Activated CD8-positive, alpha-beta memory T cell treated with anti-CD3 and anti-CD28 coated beads for 36 hours (primary cell): Measurements from ENCODE around the gene CAPN2. TPM values are rescaled to one million over a fixed set of nuclear protein-coding genes. Genes with fewer than 3 reads are reported as not detected.

Experiments used
- CTCF ChIA-PET: fragments of 350-600 bp; sonication (Branson Sonifier 250); formaldehyde crosslinking; loops from one replicate; lab custom pipeline; 2021; ENCODE audit warnings: antibody characterized with exemption; lab: Charles Lee
- POLR2A ChIA-PET: fragments of 350-600 bp; sonication (Branson Sonifier 250); formaldehyde crosslinking; loops from one replicate; lab custom pipeline; 2021; ENCODE audit warnings: antibody characterized with exemption; lab: Charles Lee
- total RNA-seq, 2 experiments: library from RNA; stranded (reverse); gene quantifications; one replicate each; pipeline ENCODE4 v1.2.3, GENCODE V29; 2021

CAPN2 gene
- total RNA-seq, 2 experiments from 2014 or later, result 59.6 to 60.2 TPM

DNA sequence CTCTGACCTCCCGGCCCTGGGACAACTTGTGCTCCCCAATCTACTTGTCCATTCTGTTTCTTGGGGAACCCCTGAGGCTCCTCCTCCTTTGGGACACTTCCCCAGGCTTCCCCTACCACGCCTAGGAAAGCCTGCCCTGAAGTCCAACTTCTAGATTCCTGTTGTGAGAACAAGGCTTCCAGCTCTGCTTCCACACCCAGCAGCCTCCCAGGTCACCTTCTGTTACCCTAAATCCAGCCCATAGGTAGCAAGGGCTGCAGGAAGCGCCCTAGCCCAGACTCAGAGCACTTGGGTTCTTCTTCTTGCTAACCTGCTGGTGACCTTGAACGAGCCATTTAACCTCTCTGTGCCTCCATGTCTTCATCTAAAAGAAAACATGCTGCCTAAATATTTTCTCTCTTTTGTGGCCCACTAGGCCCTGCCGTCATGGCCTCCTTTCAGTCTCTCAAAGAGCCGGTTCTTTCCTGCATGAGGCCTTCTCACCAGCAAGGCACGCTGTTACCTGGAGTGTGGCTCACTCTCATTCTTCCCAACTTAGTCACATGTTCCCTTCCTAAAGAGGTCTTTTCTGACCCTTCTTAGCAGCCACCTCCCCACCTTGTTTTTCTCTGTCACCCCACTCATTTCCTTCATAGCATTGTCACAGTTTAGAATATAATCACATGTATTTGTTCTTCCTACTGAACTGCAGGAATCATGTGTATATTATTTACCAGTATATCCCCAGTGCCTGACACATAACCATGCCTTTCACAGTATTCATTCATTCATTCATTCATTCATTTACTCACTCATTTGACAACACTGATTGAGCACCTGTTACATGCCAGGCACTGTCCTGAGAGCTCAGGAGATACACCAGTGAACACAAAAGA lies 1.4 kb downstream of the CAPN2 start:
- POLR2A ChIA-PET, result no interaction called here

DNA sequence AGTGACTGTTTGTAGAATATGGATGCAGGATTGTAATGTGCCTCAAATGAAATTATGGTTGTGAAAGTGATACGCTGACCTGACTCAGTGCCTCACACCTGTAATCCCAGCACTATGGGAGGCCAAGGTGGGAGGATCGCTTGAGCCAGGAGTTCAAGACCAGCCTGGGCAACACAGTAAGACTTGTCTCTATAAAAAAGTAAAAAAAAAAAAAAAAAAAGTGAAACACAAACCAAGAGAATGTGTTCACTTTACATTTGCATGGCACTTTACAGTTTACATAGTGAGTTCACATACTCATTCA lies 2.0 kb downstream of the CAPN2 start:
- POLR2A ChIA-PET, result no interaction called here
- CTCF ChIA-PET, result interaction anchor here (5.2 kb wide), 1 partner anchor 35 kb away, joined by 44 read pairs; no protein-coding TSS in a partner anchor

More for the DNA sequence above, 1.4 kb downstream of the CAPN2 start:
- CTCF ChIA-PET, result interaction anchor here (5.2 kb wide), 1 partner anchor 35 kb away, joined by 44 read pairs; no protein-coding TSS in a partner anchor

DNA sequence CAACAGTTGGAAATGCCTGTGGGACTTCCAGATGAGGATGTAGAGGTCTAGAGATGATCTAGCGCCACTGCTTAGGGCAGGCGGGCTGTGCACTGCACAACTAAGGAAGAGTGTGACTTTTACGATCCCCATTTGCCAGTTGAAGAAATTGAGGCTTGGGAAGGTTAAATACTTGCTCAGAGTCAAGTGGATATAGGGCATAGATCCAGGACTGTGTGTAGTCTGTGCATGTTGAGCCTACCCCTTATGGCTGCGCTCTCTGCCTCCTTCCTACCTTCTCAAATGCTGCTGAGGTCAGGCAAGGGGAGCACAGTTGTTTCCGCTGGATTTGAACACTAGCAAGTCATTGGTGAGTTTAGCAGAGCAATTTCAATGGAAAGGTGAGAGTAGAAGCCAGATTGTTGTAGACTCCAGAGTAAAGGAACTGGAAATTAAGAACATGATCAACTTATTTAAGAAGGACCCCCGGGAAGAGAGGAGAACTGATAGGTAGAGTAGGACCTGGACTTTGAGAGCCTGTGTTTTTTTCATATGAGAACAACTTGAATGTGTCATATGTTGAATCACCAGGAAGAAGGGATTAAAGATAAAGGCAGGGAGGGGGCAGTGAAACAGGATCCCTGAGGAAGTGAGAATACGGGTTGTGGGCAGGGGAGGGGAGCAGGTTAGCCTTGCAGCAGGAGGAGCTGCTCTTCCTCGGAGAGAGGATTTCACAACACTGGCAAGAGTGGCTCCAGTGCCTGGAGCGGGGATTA lies 2.7 kb downstream of the CAPN2 start:
- CTCF ChIA-PET, result interaction anchor here (1.8 to 5.2 kb wide), 2 partner anchors 19 to 34 kb away, joined by 4 to 44 read pairs; no protein-coding TSS in a partner anchor
- POLR2A ChIA-PET, result no interaction called here

DNA sequence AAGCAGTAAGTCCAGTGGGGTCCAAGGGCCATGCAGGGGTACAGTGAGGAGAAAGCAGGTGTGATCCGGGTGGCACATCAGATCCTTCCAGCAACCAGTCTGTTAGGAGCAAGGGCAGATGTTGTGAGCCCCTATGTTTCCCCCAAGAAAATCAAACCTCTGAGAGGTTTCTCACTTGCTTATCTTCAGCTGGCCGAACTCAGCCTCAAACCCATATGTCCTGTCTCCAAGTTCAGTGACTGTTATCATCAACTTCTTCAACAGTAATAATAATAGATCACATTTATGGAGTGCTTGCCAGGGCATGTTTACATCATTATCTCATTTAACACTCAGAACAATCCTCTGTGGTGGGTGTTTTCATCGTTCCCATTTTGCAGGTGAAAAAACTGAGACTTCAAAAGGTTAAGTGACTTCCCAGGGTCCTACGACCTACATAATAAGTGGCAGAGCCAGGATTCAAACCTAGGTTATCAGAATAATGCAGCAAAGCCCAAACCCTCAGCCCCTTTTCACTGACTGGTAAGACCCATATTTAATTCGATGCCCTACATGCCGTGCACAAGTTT lies 3.3 kb downstream of the CAPN2 start:
- ChIA-PET POLR2A (no interaction called here), CTCF (interaction anchor here (1.8 to 3.0 kb wide), 2 partner anchors 16 to 19 kb away, joined by 4 to 11 read pairs; no protein-coding TSS in a partner anchor)

DNA sequence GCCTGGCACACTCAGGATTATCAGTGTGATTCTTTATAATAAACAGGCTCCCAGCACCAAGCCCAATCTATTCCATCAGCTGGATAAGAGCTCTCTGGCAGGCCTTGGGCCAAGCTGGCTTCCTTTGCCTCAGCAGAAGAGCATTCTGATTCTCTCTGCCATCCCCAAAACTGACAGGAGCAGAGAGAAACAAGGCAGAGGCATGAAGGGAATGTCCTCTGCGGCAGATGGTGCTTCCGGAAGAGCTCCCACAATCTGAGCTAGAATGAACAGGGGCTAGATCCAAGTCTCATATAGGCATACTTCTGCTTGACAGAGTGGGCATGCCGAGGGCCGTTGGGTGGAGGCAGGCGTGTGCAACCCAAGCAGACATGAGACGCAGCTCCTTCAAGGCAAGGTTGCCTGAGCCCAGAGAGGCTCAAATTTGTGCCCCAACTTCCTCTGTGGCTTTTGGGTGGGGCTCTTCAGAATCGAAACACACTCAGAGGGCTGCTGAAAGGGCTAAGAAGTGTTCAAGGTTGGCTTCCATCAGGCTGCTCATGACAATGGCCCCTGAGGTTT lies 4.0 kb downstream of the CAPN2 start:
- ChIA-PET CTCF (interaction anchor here (1.3 to 3.0 kb wide), 3 partner anchors 17 to 33 kb away, joined by 4 to 11 read pairs (median 8); no protein-coding TSS in a partner anchor), POLR2A (interaction anchor here (0.9 kb wide), 1 partner anchor 15 kb away, joined by 3 read pairs; no protein-coding TSS in a partner anchor)

DNA sequence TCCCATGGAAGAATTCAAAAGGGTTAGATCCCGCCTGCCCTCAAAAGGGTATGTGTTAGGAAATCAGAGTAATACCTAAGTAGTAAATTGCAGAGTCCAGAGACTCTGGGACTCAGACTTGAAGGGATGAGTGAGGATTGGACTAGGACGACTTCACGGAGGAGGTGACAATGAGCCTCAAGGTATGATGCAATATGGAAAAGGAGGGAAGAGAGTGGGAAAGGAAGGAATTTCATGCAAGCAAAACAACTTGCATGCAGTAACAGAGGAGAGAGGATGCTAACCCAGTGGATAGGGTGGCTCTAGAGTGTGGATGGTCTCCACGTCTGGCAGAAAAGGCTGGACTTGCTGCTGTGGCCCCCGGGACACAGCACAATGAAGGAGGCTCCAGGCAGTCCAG lies 4.8 kb downstream of the CAPN2 start:
- ChIA-PET CTCF (interaction anchor here (1.3 to 3.0 kb wide), 2 partner anchors 18 to 32 kb away, joined by 8 to 11 read pairs; no protein-coding TSS in a partner anchor), POLR2A (interaction anchor here (0.9 kb wide), 1 partner anchor 16 kb away, joined by 3 read pairs; no protein-coding TSS in a partner anchor)

DNA sequence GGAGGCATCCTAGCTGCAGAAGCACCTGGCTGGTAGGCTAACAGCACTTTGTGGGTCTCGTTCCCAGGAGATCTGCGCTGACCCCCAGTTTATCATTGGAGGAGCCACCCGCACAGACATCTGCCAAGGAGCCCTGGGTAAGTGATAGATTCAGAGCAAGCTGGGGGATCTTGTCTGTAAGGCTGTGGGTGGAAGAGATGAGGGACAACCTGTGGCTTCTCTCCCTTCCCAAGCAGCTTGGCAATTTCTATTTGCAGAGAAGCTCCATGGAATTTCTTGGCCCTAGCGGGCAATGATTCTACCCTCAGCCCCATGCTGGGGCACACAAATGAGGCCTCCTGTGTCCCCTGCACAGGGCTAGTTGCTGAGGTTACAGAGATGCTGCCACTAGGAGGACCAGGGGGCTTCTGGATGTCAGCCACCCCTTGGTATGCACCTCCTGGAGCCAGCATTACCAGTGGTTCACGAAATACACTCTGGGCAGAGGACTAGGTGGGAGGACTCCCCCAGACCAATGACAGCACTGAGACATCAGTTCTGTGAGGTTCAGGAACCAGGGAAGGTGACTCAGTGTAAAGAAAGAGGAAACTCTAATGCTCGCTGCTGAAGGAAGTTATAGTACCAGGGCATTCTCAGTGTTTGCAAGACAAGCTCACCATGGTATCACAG lies 5.5 kb downstream of the CAPN2 start:
- POLR2A ChIA-PET, result interaction anchor here (1.0 kb wide), 1 partner anchor 17 kb away, joined by 4 read pairs; no protein-coding TSS in a partner anchor
- CTCF ChIA-PET, result interaction anchor here (0.9 to 3.0 kb wide), 3 partner anchors 9 to 31 kb away, joined by 3 to 11 read pairs (median 9); no protein-coding TSS in a partner anchor

DNA sequence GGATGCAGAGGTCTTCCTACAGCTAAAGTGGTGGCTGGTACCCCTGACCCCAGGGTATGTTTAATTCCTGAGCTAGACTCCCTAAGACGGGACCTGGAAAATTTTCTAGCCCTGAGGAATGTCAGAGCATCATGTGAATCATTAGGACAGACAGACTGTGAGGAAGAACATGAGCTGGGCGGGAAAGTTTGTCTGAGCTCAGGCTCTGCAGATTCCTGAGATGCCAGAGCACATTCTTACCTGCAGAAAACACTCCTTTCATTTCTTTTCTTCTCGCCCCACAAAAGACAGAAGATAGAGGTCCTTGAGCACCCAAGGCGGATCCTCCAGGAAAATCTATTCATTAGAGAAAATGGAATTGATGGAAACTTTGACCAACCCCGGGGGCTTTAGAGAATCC lies 6.5 kb downstream of the CAPN2 start:
- CTCF ChIA-PET, result interaction anchor here (0.9 to 1.2 kb wide), 2 partner anchors 8 to 30 kb away, joined by 3 to 9 read pairs; no protein-coding TSS in a partner anchor
- POLR2A ChIA-PET, result no interaction called here

DNA sequence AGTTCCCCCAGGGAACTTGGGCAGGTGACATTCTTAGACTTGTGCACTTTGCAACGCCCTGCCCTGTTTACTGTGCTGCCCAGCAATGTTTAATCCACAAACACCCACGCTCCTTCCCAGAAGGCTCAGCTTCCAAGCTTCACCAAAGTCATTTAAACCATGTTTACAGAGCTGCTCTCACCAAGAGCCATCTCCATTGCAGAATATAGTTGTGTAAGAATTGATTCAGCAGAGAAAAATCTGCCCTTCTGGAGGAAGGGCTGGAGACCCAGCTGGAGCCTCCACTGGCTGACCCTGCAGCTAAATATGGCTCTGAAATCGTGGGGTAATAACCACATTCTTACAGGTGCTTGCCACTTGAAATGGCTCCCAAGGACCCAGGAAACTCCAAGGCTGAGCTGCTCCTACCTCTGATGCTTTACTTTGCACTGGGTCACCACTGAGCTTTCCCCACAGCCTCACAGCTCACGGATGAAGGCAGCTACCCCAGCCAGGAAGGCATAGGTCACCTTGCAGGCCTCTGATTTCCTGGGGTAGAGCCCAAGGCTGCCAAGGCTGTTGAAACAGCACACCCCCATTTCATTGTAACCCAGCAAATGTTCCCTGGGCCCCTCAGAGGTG lies 8.7 kb downstream of the CAPN2 start:
- ChIA-PET CTCF (interaction anchor here (0.9 to 1.8 kb wide), 2 partner anchors 9 to 28 kb away, joined by 4 to 6 read pairs; partner anchors contain the start of gene CAPN2), POLR2A (no interaction called here)

DNA sequence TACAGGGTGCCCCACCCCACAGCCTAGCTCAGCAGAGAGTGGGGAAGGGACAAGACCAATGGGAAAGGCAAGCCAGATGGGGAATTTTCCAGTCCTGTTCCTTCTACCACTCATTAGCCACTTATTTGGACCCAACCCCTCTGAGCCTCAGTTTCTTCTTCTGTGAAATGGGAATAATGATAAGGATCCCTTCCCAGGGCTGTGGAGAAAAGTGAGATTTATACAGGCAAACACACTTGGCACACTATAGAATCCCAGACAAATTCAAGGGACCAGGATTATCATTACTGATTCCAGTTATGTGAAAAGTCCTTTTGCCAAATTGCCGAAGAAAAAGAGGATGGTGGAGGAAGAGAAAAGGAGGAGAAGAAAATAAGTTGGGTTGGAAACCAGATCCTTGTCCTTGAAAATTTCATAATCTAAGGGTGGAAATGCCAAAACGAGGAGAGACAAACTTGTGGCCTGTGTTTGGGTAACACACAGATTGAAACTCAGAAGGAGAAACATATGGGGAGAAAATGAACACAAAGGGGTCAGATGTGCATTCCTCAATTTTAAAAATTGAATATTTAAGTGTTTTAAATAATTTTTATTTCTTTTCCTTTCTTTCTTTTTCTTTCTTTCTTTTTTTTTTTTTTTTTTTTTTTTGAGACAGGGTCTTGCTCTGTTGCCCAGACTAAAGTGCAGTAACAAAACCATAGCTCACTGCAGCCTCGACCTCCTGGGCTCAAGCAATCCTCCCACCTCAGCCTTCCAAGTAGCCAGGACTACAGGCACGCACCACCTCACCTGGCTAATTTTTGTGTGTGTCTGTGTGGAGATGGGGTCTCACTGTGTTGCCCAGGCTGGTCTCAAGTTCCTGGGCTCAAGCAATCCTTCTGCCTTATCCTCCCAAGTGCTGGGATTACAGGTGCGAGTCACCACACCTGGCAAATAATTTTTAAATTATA lies 9.6 kb downstream of the CAPN2 start:
- ChIA-PET POLR2A (no interaction called here), CTCF (interaction anchor here (0.9 kb wide), 1 partner anchor 10 kb away, joined by 4 read pairs; the partner anchor contains the start of gene CAPN2)

DNA sequence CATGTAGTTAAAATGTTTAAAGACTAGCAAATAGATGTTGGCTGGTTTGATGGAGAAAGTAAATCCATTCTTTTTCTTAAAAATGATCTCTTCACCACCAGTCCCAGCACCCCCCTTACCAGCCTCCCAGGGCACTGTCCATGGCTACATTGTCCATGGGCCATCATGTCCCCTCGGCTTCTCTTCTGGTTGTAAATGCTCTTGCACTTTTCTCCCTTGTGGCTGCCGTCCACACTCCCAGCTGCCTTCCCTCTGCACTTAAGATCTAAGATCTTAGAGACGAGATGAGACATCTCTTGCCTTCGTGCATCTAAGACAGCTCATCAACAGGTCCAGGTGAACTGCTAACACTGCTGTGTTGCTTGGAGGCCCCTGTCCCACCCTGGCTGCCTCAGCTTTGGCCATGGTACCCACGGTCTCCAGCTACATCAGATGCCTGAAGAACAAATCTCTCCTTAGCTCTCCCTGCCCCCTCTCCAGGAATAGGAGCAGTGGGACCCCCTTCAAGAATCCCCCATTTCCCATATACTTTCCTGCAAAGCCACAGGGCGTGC lies 11.1 kb downstream of the CAPN2 start:
- ChIA-PET POLR2A (no interaction called here), CTCF (interaction anchor here (0.7 to 1.0 kb wide), 2 partner anchors 24 to 26 kb away, joined by 3 to 4 read pairs; no protein-coding TSS in a partner anchor)

DNA sequence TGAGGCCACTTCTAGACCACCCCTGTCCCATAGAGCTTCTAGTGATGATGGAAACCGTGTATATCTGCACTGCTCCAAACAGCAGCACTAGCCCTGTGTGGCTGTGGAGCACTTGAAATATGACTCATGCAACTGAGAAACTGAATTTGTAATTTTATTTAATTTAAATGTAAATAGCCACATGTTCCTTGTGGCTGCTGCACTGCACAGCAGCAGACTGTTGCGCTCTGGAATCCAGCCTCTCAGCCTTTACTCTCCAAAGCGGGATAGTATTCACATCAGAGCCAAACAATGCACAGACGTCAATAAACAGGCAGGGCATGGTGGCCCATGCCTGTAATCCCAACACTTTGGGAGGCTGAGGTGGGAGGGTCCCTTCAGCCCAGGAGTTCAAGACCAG lies 12.0 kb downstream of the CAPN2 start:
- POLR2A ChIA-PET, result no interaction called here
- CTCF ChIA-PET, result no interaction called here

DNA sequence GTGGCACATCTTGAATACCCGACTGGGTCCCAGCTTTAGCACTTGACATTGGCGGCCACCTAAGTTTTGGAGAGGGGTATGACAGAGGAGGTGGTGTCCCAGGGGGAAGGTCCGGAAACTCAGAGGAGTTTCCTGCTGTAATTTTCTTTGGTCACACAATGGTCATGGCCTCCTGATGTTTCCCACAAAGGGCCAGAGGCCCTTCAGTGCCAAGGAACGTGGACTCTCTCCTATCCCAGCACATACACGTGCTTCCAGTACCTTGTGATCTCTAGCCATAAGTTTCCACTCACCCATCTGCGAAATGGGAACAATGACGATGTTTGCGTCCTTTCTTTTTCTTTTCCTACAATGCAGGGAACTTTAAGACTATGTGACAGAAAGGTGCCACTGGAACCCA lies 13.2 kb downstream of the CAPN2 start:
- ChIA-PET CTCF (interaction anchor here (1.1 to 3.7 kb wide), 2 partner anchors 22 to 29 kb away, joined by 3 to 20 read pairs; no protein-coding TSS in a partner anchor), POLR2A (no interaction called here)

DNA sequence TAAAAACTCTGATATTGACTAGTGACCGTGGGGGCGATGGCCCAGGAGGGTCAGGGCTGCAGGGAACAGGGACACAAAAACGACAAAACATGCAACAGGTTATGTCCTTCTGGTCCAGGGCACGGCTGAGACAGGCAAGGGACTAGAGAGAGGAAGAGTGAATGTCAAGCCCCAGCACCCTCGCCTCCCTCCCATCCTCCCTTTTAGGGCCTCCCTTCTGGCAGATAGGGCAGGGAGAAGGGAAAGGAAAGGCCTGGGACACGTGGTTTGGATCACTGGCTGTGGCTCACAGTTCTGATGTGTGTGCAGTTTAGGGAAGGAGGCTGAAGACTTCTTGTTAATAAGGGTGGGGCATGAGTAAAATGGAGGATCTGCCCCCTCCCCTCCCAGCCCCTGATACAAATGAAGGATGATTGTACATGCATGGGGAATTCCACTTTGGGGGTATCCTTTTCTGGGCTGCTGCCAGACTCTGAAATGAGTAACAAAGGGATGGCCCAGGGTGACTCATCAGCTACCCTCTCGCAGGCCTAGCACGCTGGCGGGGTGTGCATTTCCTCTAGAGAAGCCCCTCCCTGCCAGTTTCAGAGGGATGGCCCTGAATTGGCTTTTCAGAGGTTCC lies 14.2 kb downstream of the CAPN2 start:
- CTCF ChIA-PET, result interaction anchor here (1.3 to 3.7 kb wide), 3 partner anchors 8 to 29 kb away, joined by 3 to 20 read pairs (median 3); no protein-coding TSS in a partner anchor
- POLR2A ChIA-PET, result interaction anchor here (0.7 kb wide), 1 partner anchor 9 kb away, joined by 7 read pairs; no protein-coding TSS in a partner anchor

DNA sequence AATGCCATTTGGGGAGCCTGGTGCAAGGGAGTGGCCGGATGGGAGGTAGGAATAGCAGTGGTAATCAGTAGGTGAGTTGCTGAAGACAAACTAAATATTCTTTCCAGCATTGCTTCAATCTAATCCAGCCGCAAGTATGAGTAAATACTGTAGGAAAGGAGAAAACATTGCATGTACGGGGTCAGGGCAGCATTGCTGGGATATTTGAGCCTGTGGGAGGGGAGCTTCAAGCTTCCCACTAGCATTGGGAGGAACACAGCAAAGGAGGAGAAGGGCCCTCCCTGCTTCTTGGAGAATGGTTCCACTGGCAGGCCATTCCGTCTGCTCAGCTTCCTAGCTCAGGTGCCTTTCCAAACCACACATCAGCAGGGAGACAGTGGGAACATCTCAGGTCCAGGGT lies 15.2 kb downstream of the CAPN2 start:
- CTCF ChIA-PET, result interaction anchor here (0.8 to 3.7 kb wide), 7 partner anchors 9 to 119 kb away, joined by 3 to 20 read pairs (median 3); partner anchors contain the start of gene CAPN2
- POLR2A ChIA-PET, result no interaction called here
